ENCODE measurements around the gene NANOS3. TPM values are rescaled to one million over a fixed set of nuclear protein-coding genes. Genes with fewer than 3 reads are reported as not detected.
"Not testable (repeated sequence)": the region's sequence is repeated elsewhere in the genome, so short reads cannot be mapped to it uniquely, and the experiment has no call there.

Gene NANOS3
- total and polyA plus RNA-seq, 5 experiments from 2014 or later = not detected

DNA sequence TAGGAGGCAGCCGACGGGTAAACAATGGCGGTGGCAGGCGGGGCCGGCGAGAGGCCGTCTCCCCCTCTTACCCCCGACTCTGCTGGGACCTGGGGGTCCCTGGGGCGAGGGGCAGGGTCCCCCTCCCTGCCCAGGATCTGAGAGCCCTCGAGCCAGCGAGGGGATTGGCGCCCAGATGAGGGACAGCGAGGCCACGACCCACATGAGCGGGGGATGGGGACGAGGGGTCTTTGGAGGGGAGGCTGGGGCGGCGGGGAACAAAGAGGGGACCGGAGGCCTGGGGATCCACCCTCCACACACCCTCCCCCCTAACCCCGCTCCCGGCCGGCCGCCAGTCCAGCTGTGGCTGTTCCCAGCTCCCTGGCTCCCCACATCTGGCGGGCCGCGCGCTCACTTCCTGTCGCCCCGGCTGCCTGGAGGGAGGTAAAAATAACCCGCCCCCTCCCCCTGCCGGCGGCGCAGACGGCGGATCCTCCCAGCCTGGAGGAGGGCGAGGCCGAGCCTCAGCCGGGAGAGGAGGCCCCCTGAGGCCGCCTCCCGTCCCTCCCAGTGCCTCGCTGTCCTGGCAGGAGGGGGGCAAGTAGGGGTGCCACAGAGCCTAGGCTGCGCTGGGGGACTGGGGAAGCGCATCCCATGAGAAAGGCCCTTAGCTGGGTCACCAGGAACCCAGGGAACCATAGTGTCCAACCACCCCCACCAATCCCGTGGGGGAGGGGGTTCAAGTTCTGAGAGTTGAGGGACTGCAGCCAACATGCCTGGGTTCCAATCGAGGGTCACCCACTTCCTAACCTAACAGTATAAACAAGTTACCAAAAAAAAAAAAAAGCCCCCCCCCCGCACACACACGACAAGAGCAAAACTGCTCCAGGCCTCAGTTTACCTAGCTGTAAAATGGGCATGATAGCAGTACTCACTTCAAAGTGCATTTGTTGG is 29.3 kb upstream of the NANOS3 start:
- Mint-ChIP-seq H3K4me3 (peak overlapping the region; percentile 84 to 94 (median 91)), H3K27me3 (peaks cover 0 to 4% (median 0%) of the 10 kb centered on the region in 5 donors), H3K27ac (peak overlapping the region; percentile 99 to 100 (median 100)), H3K9me3 (peaks cover 0 to 3% (median 0%) of the 10 kb centered on the region in 9 donors), H3K36me3 (peaks cover 0 to 4% (median 3%) of the 10 kb centered on the region in 3 donors), H3K4me1 (peaks cover 26 to 67% (median 54%) of the 10 kb centered on the region in 4 donors)
- peak; percentile 33 to 34 for ATAC-seq
- DNase-seq = peak in 9 of 10 donors; percentile 78 to 91 (median 82)
- POLR2A ChIA-PET = interaction anchor here (1.9 to 5.5 kb wide), 7 partner anchors 8 to 73 kb away, joined by 6 to 68 read pairs (median 17); partner anchors contain the start of genes C19orf53 and ZSWIM4

DNA sequence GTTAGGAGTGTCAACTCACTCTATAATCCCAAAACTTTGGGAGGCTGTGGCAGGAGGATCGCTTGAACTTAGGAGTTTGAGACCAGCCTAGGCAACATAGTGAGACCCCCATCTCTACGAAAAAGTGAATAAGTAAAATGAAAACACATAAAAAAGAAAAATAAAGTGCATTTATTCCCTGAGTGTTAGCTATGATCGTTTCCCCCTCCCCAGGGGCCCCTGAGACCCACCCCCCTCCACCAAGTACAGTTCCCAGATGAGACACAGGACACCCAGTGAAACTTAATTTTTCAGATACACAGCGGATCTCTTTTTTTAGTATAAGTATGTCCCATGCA is 28.6 kb upstream of the NANOS3 start:
- peak overlapping the region; percentile 83 to 100 (median 100) for H3K27ac Mint-ChIP-seq
- H3K4me3 Mint-ChIP-seq = peak overlapping the region in 8 of 10 donors; percentile 24 to 84 (median 44)
- POLR2A ChIA-PET = interaction anchor here (2.7 to 5.5 kb wide), 5 partner anchors 9 to 60 kb away, joined by 10 to 68 read pairs (median 37); partner anchors contain the start of gene ZSWIM4
- peaks cover 0 to 3% (median 0%) of the 10 kb centered on the region in 9 donors for H3K9me3 Mint-ChIP-seq
- H3K36me3 Mint-ChIP-seq = peaks cover 0 to 4% (median 3%) of the 10 kb centered on the region in 3 donors
- peaks cover 0 to 4% (median 0%) of the 10 kb centered on the region in 5 donors for H3K27me3 Mint-ChIP-seq
- ATAC-seq (no peak), DNase-seq (no peak)
- H3K4me1 Mint-ChIP-seq = peaks cover 26 to 61% (median 53%) of the 10 kb centered on the region in 4 donors

DNA sequence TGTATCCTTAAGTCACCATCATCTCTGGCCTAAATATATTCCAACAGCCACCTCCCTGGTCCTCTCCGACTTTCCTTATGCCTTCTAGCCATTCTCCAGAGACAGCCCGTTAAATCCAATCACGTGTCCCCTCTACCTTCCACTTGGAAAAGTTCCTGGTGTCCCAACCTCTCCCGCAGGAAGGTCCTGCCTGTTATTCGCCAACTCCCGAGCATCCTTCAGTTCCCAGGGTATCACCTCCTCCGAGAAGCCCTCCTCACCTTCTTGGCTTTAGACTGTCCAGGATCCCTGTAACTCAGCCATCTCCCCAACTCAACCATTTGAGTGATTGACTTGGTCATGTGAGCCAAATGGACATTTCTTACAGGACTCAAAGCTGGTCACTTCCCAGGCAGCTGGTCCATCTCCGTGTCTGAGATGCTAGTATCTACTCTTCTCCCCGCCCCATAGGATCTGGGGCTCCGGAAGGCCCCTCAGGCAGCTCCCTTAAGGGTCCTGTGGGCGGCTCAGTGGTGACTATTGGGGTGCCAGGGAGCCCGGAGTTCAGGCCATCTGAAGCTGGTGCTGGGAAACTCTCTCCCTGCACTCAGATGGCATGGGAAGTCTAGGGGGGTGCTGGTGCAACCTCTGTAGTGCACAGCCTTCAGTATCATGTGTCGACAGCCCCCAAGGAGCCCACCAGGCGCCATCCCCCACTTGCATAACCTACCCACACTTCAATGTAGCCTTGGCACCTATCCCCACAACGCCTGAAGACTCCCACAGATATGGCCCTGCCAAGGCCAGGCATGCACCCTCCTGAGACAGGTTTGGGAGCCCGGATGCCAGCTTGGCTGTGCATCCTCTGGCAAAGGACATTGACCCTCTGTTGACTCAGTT is 27.9 kb upstream of the NANOS3 start:
- Mint-ChIP-seq H3K9me3 (peaks cover 0 to 3% (median 0%) of the 10 kb centered on the region in 9 donors), H3K4me1 (peaks cover 25 to 54% (median 46%) of the 10 kb centered on the region in 4 donors), H3K36me3 (peaks cover 0 to 4% (median 3%) of the 10 kb centered on the region in 3 donors), H3K4me3 (peak overlapping the region in 9 of 10 donors; percentile 43 to 84 (median 61)), H3K27ac (peak overlapping the region; percentile 83 to 100 (median 100)), H3K27me3 (peaks cover 0 to 4% (median 0%) of the 10 kb centered on the region in 5 donors)
- POLR2A ChIA-PET = interaction anchor here (0.7 to 5.5 kb wide), 5 partner anchors 9 to 61 kb away, joined by 3 to 68 read pairs (median 12); no protein-coding TSS in a partner anchor
- no peak for DNase-seq
- no peak for ATAC-seq

DNA sequence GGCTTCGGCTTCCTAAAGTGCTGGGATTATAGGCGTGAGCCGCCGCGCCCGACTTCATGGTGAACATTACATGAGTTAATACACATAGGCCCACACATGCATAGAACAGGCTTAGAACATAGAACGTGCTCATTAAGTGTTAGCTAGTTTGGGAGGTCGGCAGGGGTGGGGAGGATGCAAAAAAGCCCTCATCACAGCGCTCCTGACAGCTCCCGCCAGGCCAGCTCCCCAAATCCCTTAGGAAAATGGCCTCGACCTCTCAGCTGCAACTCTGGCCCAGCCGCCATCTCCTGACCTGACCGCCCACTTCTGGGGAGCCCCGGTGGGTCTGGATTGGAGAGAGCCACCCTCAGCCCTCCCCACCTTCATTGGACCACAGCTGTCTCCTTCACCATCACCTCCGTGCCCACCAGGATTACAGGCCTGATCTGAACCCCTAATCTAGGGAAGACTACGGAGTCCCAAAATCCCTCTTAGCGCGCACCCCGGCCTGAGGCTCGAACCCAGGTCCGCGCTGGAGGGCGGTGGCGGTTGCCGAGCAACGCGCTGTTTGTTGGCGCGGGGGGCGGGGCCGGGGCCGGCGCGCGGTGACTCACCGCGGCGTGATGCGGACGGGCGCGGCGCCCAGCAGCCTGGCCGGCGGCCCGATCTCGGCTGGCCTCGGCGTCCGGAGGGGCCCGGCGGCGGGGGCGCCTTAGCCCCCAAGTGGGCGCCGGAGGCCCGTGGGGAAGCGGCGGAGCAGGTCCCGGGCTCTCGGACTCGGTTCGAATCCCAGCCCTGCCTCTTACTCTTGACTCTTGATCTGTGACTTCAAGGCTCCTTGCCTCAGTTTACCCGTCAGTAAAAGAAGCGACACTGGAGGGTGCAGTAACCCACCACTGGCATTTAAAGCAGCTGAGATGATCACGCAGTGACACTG is 26.7 kb upstream of the NANOS3 start:
- ATAC-seq (no peak), DNase-seq (peak in 5 of 10 donors; percentile 39 to 68 (median 58))
- peak overlapping the region; percentile 24 to 84 (median 62) for H3K4me3 Mint-ChIP-seq
- peaks cover 0 to 4% (median 3%) of the 10 kb centered on the region in 3 donors for H3K36me3 Mint-ChIP-seq
- H3K27me3 Mint-ChIP-seq = peaks cover 0 to 4% (median 0%) of the 10 kb centered on the region in 5 donors
- peak overlapping the region; percentile 80 to 100 (median 92) for H3K27ac Mint-ChIP-seq
- POLR2A ChIA-PET = interaction anchor here (0.5 to 5.5 kb wide), 5 partner anchors 11 to 1758 kb away, joined by 3 to 68 read pairs (median 12); no protein-coding TSS in a partner anchor
- H3K9me3 Mint-ChIP-seq = peaks cover 0 to 3% (median 0%) of the 10 kb centered on the region in 9 donors
- H3K4me1 Mint-ChIP-seq = peaks cover 21 to 42% (median 35%) of the 10 kb centered on the region in 4 donors

DNA sequence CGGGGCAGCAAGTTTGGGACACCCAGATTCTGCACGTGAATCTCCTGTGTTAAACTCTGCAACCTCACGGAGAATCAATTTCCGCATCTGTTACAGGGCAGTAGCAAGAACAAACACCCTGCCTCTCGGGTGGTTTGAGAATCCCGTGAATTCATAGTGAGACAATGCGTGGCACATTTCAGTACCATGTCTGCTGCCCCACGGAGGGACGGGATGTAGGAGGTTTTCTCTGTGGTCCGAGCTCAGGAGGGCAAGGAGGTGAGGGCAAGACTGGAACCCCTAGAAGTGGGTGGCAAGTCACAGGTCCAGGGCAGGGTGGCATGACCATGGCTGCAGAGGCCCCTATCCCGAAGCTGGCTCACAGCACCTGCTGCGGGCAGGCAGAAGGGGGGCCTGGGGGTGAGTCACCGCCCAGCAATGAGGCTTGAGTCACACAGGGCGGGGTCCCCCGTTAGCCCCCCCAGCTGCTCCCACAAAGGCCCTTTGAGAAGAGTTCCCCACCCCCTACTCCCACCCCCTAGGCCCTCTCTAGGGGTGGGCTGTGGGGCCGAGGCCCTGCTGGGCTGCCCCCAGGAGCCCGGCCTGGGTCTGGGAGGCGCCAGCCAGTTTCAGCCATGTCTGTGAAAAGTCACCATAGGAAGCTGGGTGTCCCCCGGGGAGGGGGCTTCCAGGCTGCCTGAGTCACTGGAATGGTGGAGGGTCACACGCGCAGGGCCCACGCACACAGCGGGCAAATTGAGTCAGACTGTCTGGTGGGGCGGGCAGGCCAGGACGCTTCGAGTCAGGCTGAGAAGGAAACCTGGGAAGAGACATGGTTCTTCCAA is 25.8 kb upstream of the NANOS3 start:
- peaks cover 0 to 4% (median 3%) of the 10 kb centered on the region in 3 donors for H3K36me3 Mint-ChIP-seq
- H3K9me3 Mint-ChIP-seq = peaks cover 0 to 3% (median 0%) of the 10 kb centered on the region in 9 donors
- ATAC-seq = no peak
- peak overlapping the region in 9 of 10 donors; percentile 30 to 84 (median 61) for H3K4me3 Mint-ChIP-seq
- H3K27ac Mint-ChIP-seq = peak overlapping the region; percentile 80 to 100 (median 92)
- peak in 3 of 10 donors; percentile 53 to 80 (median 69) for DNase-seq
- peaks cover 18 to 35% (median 27%) of the 10 kb centered on the region in 4 donors for H3K4me1 Mint-ChIP-seq
- POLR2A ChIA-PET = interaction anchor here (0.5 to 5.5 kb wide), 5 partner anchors 10 to 1759 kb away, joined by 3 to 65 read pairs (median 5); a partner anchor contains a TSS
- H3K27me3 Mint-ChIP-seq = peaks cover 0 to 4% (median 0%) of the 10 kb centered on the region in 5 donors

DNA sequence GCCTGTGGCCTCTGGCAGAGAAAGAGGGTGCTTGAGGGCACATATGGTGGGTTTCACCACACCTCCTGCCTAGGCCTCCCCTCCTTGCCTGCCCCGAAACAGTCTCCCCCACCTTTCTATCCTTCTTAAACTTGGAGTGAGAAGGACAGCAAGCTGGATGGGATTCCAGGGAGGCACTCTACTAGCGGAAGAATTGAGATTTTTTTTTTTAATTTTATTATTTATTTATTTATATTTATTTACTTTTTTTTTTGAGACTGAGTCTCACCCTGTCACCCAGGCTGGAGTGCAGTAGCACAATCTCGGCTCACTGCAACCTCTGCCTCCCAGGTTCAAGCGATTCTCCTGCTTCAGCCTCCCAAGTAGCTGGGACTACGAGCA is 25.2 kb upstream of the NANOS3 start:
- not testable (repeated sequence) for DNase-seq, H3K27me3 Mint-ChIP-seq, H3K4me3 Mint-ChIP-seq, ATAC-seq, H3K36me3 Mint-ChIP-seq, H3K9me3 Mint-ChIP-seq
- peaks cover 13 to 29% (median 21%) of the 10 kb centered on the region in 4 donors for H3K4me1 Mint-ChIP-seq
- POLR2A ChIA-PET = interaction anchor here (0.6 to 1.1 kb wide), 3 partner anchors 9 to 104 kb away, joined by 3 to 5 read pairs (median 3); a partner anchor contains a TSS
- peak overlapping the region in 6 of 10 donors; percentile 43 to 100 (median 70) for H3K27ac Mint-ChIP-seq

DNA sequence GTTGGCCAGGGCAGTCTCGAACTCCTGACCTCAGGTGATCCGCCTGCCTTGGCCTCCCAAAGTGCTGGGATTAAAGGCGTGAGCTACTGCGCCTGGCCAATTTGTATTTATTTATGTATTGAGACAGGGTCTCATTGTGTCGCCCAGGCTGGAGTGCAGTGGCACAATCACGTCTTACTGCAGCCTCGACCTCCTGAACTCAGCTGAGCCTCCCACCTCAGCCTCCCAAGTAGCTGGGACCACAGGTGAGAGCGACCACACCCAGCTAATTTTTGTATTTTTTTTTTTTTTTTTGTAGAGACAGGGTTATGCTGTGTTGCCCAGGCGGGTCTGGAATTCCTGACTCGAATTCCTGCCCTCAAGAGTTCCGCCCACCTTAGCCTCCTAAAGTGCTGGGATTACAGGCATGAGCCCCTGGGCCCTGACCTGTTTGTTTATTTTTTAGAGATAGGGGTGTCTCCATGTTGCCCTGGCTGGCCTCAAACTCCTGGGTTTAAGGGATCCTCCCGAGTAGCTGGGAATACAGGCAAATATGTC is 24.7 kb upstream of the NANOS3 start:
- Mint-ChIP-seq H3K4me1 (peaks cover 11 to 26% (median 18%) of the 10 kb centered on the region in 4 donors), H3K27ac (peak overlapping the region in 3 of 10 donors; percentile 31 to 71 (median 43))
- H3K27me3 Mint-ChIP-seq, H3K36me3 Mint-ChIP-seq, ATAC-seq, H3K9me3 Mint-ChIP-seq, DNase-seq, H3K4me3 Mint-ChIP-seq: not testable (repeated sequence)
- POLR2A ChIA-PET = interaction anchor here (0.6 to 1.3 kb wide), 7 partner anchors 9 to 104 kb away, joined by 3 to 5 read pairs (median 3); a partner anchor contains a TSS

DNA sequence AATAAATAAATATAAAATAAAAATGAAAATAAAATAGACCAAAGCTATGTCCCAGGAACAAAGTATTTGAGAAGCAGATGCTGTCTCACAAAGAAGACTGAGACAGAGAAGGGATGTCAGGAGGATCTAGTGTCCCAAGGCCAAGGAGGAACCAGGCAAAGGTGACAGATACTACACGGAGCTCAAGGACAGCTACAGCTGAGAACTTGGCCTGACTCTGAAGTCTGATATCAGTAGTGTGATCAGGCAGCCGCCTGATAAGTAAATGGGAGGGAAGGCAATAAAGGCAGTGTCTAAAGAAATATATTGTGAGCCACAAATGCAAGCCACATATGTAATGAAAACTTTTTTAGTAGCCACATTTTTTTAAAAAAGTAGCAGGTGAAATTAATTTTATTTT is 20.4 kb upstream of the NANOS3 start:
- H3K36me3 Mint-ChIP-seq = no peaks in the 10 kb centered on the region
- no peak overlapping the region for H3K4me3 Mint-ChIP-seq
- no peaks in the 10 kb centered on the region for H3K27me3 Mint-ChIP-seq
- ATAC-seq (no peak), DNase-seq (no peak)
- no peaks in the 10 kb centered on the region for H3K9me3 Mint-ChIP-seq
- no peak overlapping the region for H3K27ac Mint-ChIP-seq
- peaks cover 3 to 11% (median 10%) of the 10 kb centered on the region in 4 donors for H3K4me1 Mint-ChIP-seq
- POLR2A ChIA-PET = interaction anchor here (1.3 to 1.5 kb wide), 2 partner anchors 9 to 20 kb away, joined by 3 to 6 read pairs; no protein-coding TSS in a partner anchor

DNA sequence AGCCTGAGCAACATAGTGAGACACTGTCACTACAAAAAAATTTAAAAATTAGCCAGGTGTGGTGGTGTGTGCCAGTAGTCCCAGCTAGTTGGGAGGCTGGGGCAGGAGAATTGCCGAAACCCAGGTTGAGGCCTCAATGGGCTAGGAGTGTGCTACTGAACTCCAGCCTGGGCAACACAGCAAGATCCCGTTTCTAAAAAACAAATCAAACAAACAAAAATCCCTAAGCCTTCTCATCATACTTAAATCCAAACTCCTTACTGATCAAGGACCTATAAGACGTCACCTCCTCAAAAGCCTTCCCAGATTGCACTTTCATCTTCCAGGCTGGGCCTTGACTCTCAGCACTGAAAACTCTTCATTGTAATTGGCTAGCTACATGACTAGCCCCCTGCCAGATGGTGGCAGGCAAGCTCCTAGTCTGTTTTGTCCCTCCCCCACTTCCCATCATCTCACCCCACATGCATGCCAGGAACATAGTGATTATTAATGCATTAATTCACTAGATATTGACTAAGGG is 17.5 kb upstream of the NANOS3 start:
- POLR2A ChIA-PET = interaction anchor here (0.9 to 2.1 kb wide), 4 partner anchors 12 to 84 kb away, joined by 3 to 10 read pairs (median 4); no protein-coding TSS in a partner anchor
- Mint-ChIP-seq H3K27me3 (peaks cover 2 to 10% (median 9%) of the 10 kb centered on the region in 5 donors), H3K9me3 (no peaks in the 10 kb centered on the region), H3K4me1 (peaks cover 14 to 34% (median 27%) of the 10 kb centered on the region in 4 donors), H3K36me3 (peaks cover 0 to 2% (median 0%) of the 10 kb centered on the region in 3 donors), H3K4me3 (no peak overlapping the region), H3K27ac (peak overlapping the region in 4 of 10 donors; percentile 16 to 78 (median 32))
- ATAC-seq (no peak), DNase-seq (no peak)
